Brain microvascular endothelial cell (primary cell): ENCODE data around the gene CFAP99.

ENCODE experiments used
- DNase-seq: peaks from one replicate; pipeline ENCODE4 v3.0.0-alpha.2; 2020
- H3K27ac ChIP-seq: fragments of 250-450 bp; sonication (Bioruptor Pico); 2 replicates; pipeline ENCODE4 v1.5.1; 2020; ENCODE audit warnings: mild to moderate bottlenecking, moderate library complexity
- H3K27me3 ChIP-seq: fragments of 250-450 bp; sonication (Bioruptor Pico); replicated peaks from 2 replicates; pipeline ENCODE4 v1.5.1; 2020; ENCODE audit warnings: mild to moderate bottlenecking
- H3K36me3 ChIP-seq: fragments of 250-450 bp; sonication (Bioruptor Pico); replicated peaks from 2 replicates; pipeline ENCODE4 v1.5.1; 2020; ENCODE audit warnings: mild to moderate bottlenecking
- H3K4me3 ChIP-seq: 2 replicates; pipeline ENCODE4 v1.5.1; 2011; ENCODE audit warnings: low read depth, mild to moderate bottlenecking, control low read depth, low read length, moderate library complexity
- CTCF ChIP-seq: IDR thresholded peaks from 2 replicates; pipeline ENCODE4 v1.5.1; 2011; ENCODE audit warnings: low read depth, mild to moderate bottlenecking, moderate library complexity, low read length, control low read depth, inconsistent platforms; ENCODE audit errors: missing control alignments
- in situ Hi-C: cut with HindIII; loops from 2 replicates; pipeline ENCODE4 v1.10.0; 2017; ENCODE audit warnings: low sequenced_read_pairs, low pct_ligation_motif_present

The CFAP99 gene

GRCh38 chr4:2497324-2497723, 78.6 kb downstream of the CFAP99 start:
- no peak overlapping the region for H3K27ac ChIP-seq
- peaks cover 54% of the 10 kb centered on the region for H3K36me3 ChIP-seq
- H3K4me3 ChIP-seq: no peak overlapping the region
- no peak for TF ChIP-seq CTCF
- H3K27me3 ChIP-seq: no peaks in the 10 kb centered on the region
- in situ Hi-C loops: no loop called here
- DNase-seq: no peak

- H3K36me3 ChIP-seq: peaks cover 48% of the 10 kb centered on the region
- TF ChIP-seq CTCF: no peak
- no peak for DNase-seq
- no peak overlapping the region for H3K27ac ChIP-seq
- no peaks in the 10 kb centered on the region for H3K27me3 ChIP-seq
- H3K4me3 ChIP-seq: no peak overlapping the region
- in situ Hi-C loops: no loop called here
These were observed 79.2 kb downstream of the CFAP99 start for GRCh38 chr4:2497931-2498330.

- no peaks in the 10 kb centered on the region for H3K27me3 ChIP-seq
- in situ Hi-C loops: no loop called here
- TF ChIP-seq CTCF: no peak
- DNase-seq: no peak
- H3K27ac ChIP-seq: no peak overlapping the region
- no peak overlapping the region for H3K4me3 ChIP-seq
- H3K36me3 ChIP-seq: peaks cover 49% of the 10 kb centered on the region
These were observed 81.8 kb downstream of the CFAP99 start for GRCh38 chr4:2500547-2500946.

- Histone ChIP-seq H3K4me3 (no peak overlapping the region), H3K27ac (no peak overlapping the region), H3K36me3 (peaks cover 49% of the 10 kb centered on the region), H3K27me3 (no peaks in the 10 kb centered on the region)
- no peak for TF ChIP-seq CTCF
- in situ Hi-C loops: no loop called here
- no peak for DNase-seq
These were observed 82.4 kb downstream of the CFAP99 start for GRCh38 chr4:2501034-2501594.

- no peak overlapping the region for H3K4me3 ChIP-seq
- no peak overlapping the region for H3K27ac ChIP-seq
- no peaks in the 10 kb centered on the region for H3K27me3 ChIP-seq
- peaks cover 41% of the 10 kb centered on the region for H3K36me3 ChIP-seq
- no peak for TF ChIP-seq CTCF
- in situ Hi-C loops: no loop called here
- DNase-seq: no peak
These were observed 85.1 kb downstream of the CFAP99 start for GRCh38 chr4:2503809-2504208.

GRCh38 chr4:2507259-2507658, 88.5 kb downstream of the CFAP99 start:
- H3K27ac ChIP-seq: no peak overlapping the region
- H3K27me3 ChIP-seq: no peaks in the 10 kb centered on the region
- DNase-seq: no peak
- H3K36me3 ChIP-seq: peaks cover 31% of the 10 kb centered on the region
- in situ Hi-C loops: no loop called here
- TF ChIP-seq CTCF: no peak
- no peak overlapping the region for H3K4me3 ChIP-seq
